Neural cell (in vitro differentiated cells): Measurements from ENCODE around the gene ZNF304. TPM values are rescaled to one million over a fixed set of nuclear protein-coding genes. Genes with fewer than 3 reads are reported as not detected.

Experiments used
- H2AFZ ChIP-seq: fragments of 200-600, 300-800 bp; sonication (generic), shearing (Covaris generic); 2 replicates; pipeline ENCODE4 v1.6.0; 2014; ENCODE audit warnings: low read depth, mild to moderate bottlenecking, antibody characterized with exemption, low read length, moderate library complexity
- H3F3A ChIP-seq: fragments of 200-600 bp; shearing (Covaris generic); 2 replicates; pipeline ENCODE4 v1.6.1; 2016; ENCODE audit warnings: mild to moderate bottlenecking, moderate library complexity, mixed read lengths, antibody characterized with exemption, low read length; ENCODE audit not compliant: insufficient read depth, poor library complexity, severe bottlenecking
- H3K27ac ChIP-seq: fragments of 200-600, 300-800 bp; sonication (generic), shearing (Covaris generic); 2 replicates; pipeline ENCODE4 v1.5.1; 2014; ENCODE audit warnings: mild to moderate bottlenecking, low read length, moderate library complexity
- H3K27me3 ChIP-seq: fragments of 300-800, 200-600 bp; sonication (generic), shearing (Covaris generic); 2 replicates; pipeline ENCODE4 v1.6.0; 2014; ENCODE audit warnings: mild to moderate bottlenecking, low read depth, low read length, moderate library complexity; ENCODE audit not compliant: insufficient read depth
- H3K36me3 ChIP-seq: fragments of 300-800, 200-600 bp; sonication (generic), shearing (Covaris generic); 2 replicates; pipeline ENCODE4 v1.5.1; 2014; ENCODE audit warnings: mild to moderate bottlenecking, antibody characterized with exemption, low read length, moderate library complexity; ENCODE audit not compliant: insufficient read depth
- H3K4me2 ChIP-seq: fragments of 300-800, 200-600 bp; sonication (generic), shearing (Covaris generic); 2 replicates; pipeline ENCODE4 v1.6.0; 2014; ENCODE audit warnings: mild to moderate bottlenecking, low read length
- H3K4me3 ChIP-seq: fragments of 300-800, 200-600 bp; sonication (generic), shearing (Covaris generic); 2 replicates; pipeline ENCODE4 v1.5.1; 2014; ENCODE audit warnings: mild to moderate bottlenecking, low read length, moderate library complexity
- H3K79me2 ChIP-seq: fragments of 200-600 bp; shearing (Covaris generic); replicated peaks from 2 replicates; pipeline ENCODE4 v1.6.0; 2014; ENCODE audit warnings: mild to moderate bottlenecking, low read length, moderate library complexity; ENCODE audit not compliant: insufficient read depth
- H3K9ac ChIP-seq: fragments of 300-800, 200-600 bp; sonication (generic), shearing (Covaris generic); 2 replicates; pipeline ENCODE4 v1.6.1; 2016; ENCODE audit warnings: mild to moderate bottlenecking, low read length, mixed read lengths
- H3K9me2 ChIP-seq: fragments of 200-600 bp; shearing (Covaris generic); 2 replicates; pipeline ENCODE4 v1.6.1; 2016; ENCODE audit warnings: mild to moderate bottlenecking, low read length, mixed read lengths; ENCODE audit not compliant: insufficient read depth
- H3K9me3 ChIP-seq: fragments of 200-600, 300-800 bp; sonication (generic), shearing (Covaris generic); 2 replicates; pipeline ENCODE4 v1.6.1; 2016; ENCODE audit warnings: mild to moderate bottlenecking, mixed run types, low read length, moderate library complexity, mixed read lengths
- H4K20me1 ChIP-seq: fragments of 200-600 bp; shearing (Covaris generic); 2 replicates; pipeline ENCODE4 v1.6.1; 2016; ENCODE audit warnings: mild to moderate bottlenecking, mixed run types; ENCODE audit not compliant: insufficient read depth
- EP300 ChIP-seq: fragments of 450-650 bp; conservative IDR thresholded peaks from 2 replicates; pipeline ENCODE4 v1.6.1; 2014; ENCODE audit warnings: antibody characterized with exemption, mild to moderate bottlenecking, moderate library complexity; ENCODE audit not compliant: poor library complexity, severe bottlenecking
- EZH2 ChIP-seq: fragments of 200-600, 300-800 bp; shearing (Covaris generic), sonication (generic); IDR thresholded peaks from 2 replicates; pipeline ENCODE4 v1.6.1; 2014; ENCODE audit warnings: antibody characterized with exemption, low read length, borderline replicate concordance, mild to moderate bottlenecking; ENCODE audit not compliant: insufficient read depth, poor library complexity, severe bottlenecking
- MXI1 ChIP-seq: fragments of 450-650 bp; conservative IDR thresholded peaks from 2 replicates; pipeline ENCODE4 v1.6.1; 2014; ENCODE audit warnings: antibody characterized with exemption, mild to moderate bottlenecking; ENCODE audit not compliant: poor library complexity, severe bottlenecking
- POLR2AphosphoS5 ChIP-seq: IDR thresholded peaks from 2 replicates; pipeline ENCODE4 v1.6.1; 2012
- SMC3 ChIP-seq: fragments of 450-650 bp; conservative IDR thresholded peaks from 2 replicates; pipeline ENCODE4 v1.6.1; 2014; ENCODE audit warnings: antibody characterized with exemption, mild to moderate bottlenecking, moderate library complexity; ENCODE audit not compliant: poor library complexity
- TAF1 ChIP-seq: IDR thresholded peaks from 2 replicates; pipeline ENCODE4 v1.6.1; 2012; ENCODE audit warnings: low read depth
- polyA plus RNA-seq: library from polyadenylated mRNA; depleted of rRNA; stranded (reverse); fragments of >200 nt; gene quantifications from 2 replicates; pipeline ENCODE4 v1.2.3, GENCODE V29; 2014
- TF ChIP-seq, protein P1 (sequence below): fragments of 450-650 bp; IDR thresholded peaks from 2 replicates; pipeline ENCODE4 v1.5.1; 2014; ENCODE audit warnings: antibody characterized with exemption, mild to moderate bottlenecking, moderate library complexity; ENCODE audit not compliant: poor library complexity, severe bottlenecking
- TF ChIP-seq, protein P2 (sequence below): IDR thresholded peaks from 2 replicates; pipeline ENCODE4 v1.6.1; 2012; ENCODE audit warnings: borderline replicate concordance

ZNF304 gene
- polyA plus RNA-seq, 1 donor from 2014 or later: 20.6 TPM

DNA sequence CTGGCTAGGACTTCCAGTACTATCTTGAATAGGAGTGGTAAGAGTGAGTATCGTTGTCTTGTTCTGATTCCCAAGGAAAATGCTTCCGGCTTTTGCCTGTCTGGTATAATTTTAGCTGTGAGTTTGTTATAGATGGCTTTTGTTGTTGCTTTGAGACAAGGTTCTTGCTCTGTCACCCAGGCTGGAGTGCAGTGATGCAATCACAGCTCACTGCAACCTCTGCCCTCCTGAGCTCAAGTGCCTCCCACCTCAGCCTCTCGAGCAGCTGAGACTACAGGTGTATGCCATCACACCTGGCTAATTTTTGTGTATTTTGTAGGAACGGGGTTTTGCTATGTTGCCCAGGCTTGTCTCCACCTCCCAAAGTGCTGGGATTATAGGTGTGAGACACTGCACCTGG lies 36.9 kb upstream of the ZNF304 start:
- H3K36me3 ChIP-seq: no peaks in the 10 kb centered on the region
- H3K4me3 ChIP-seq: no peak overlapping the region
- H3K9ac ChIP-seq: no peak overlapping the region
- H3K4me2 ChIP-seq: no peak overlapping the region
- no peak overlapping the region for H2AFZ ChIP-seq
- no peaks in the 10 kb centered on the region for H3K9me3 ChIP-seq
- H3K9me2 ChIP-seq: no peaks in the 10 kb centered on the region
- no peaks in the 10 kb centered on the region for H3K79me2 ChIP-seq
- H3K27ac ChIP-seq: no peak overlapping the region
- H3K27me3 ChIP-seq: no peaks in the 10 kb centered on the region
- TF ChIP-seq EZH2: no peak
- no peak for TF ChIP-seq SMC3
- TF ChIP-seq POLR2AphosphoS5: no peak
- TF ChIP-seq TAF1: no peak
- TF ChIP-seq MXI1: no peak
- TF ChIP-seq, protein P1, sequence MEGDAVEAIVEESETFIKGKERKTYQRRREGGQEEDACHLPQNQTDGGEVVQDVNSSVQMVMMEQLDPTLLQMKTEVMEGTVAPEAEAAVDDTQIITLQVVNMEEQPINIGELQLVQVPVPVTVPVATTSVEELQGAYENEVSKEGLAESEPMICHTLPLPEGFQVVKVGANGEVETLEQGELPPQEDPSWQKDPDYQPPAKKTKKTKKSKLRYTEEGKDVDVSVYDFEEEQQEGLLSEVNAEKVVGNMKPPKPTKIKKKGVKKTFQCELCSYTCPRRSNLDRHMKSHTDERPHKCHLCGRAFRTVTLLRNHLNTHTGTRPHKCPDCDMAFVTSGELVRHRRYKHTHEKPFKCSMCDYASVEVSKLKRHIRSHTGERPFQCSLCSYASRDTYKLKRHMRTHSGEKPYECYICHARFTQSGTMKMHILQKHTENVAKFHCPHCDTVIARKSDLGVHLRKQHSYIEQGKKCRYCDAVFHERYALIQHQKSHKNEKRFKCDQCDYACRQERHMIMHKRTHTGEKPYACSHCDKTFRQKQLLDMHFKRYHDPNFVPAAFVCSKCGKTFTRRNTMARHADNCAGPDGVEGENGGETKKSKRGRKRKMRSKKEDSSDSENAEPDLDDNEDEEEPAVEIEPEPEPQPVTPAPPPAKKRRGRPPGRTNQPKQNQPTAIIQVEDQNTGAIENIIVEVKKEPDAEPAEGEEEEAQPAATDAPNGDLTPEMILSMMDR: no peak
- TF ChIP-seq, protein P2, sequence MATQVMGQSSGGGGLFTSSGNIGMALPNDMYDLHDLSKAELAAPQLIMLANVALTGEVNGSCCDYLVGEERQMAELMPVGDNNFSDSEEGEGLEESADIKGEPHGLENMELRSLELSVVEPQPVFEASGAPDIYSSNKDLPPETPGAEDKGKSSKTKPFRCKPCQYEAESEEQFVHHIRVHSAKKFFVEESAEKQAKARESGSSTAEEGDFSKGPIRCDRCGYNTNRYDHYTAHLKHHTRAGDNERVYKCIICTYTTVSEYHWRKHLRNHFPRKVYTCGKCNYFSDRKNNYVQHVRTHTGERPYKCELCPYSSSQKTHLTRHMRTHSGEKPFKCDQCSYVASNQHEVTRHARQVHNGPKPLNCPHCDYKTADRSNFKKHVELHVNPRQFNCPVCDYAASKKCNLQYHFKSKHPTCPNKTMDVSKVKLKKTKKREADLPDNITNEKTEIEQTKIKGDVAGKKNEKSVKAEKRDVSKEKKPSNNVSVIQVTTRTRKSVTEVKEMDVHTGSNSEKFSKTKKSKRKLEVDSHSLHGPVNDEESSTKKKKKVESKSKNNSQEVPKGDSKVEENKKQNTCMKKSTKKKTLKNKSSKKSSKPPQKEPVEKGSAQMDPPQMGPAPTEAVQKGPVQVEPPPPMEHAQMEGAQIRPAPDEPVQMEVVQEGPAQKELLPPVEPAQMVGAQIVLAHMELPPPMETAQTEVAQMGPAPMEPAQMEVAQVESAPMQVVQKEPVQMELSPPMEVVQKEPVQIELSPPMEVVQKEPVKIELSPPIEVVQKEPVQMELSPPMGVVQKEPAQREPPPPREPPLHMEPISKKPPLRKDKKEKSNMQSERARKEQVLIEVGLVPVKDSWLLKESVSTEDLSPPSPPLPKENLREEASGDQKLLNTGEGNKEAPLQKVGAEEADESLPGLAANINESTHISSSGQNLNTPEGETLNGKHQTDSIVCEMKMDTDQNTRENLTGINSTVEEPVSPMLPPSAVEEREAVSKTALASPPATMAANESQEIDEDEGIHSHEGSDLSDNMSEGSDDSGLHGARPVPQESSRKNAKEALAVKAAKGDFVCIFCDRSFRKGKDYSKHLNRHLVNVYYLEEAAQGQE: no peak
- H3F3A ChIP-seq: no peaks in the 10 kb centered on the region
- no peaks in the 10 kb centered on the region for H4K20me1 ChIP-seq

DNA sequence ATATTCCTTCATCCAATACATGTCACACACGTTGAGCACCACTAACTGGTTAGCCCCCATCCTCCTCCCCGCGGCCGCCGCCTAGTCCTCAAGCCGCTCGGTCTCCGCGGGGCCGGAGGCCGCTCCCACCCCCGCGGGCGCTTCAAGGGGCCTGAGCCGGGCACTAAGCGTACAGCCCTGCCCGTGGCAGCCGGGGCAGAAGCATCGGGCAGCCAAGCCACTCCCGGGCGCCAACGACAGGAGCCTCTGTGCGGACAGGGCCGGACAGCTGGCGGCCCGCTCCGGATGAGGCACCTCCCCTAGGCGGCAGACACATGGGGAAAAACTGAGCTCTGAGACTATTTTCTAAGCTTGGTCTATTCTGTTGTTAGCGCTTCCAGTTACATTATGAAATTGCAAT lies 33.6 kb upstream of the ZNF304 start:
- no peak overlapping the region for H2AFZ ChIP-seq
- H3K9me2 ChIP-seq: no peaks in the 10 kb centered on the region
- no peaks in the 10 kb centered on the region for H4K20me1 ChIP-seq
- TF ChIP-seq, protein P1: no peak
- TF ChIP-seq EZH2 (no peak), SMC3 (no peak), EP300 (no peak)
- no peaks in the 10 kb centered on the region for H3F3A ChIP-seq
- H3K9me3 ChIP-seq: no peaks in the 10 kb centered on the region
- H3K27me3 ChIP-seq: no peaks in the 10 kb centered on the region
- peaks cover 21% of the 10 kb centered on the region for H3K79me2 ChIP-seq
- no peak overlapping the region for H3K4me2 ChIP-seq
- no peak overlapping the region for H3K9ac ChIP-seq
- H3K4me3 ChIP-seq: no peak overlapping the region
- no peak overlapping the region for H3K27ac ChIP-seq
- no peaks in the 10 kb centered on the region for H3K36me3 ChIP-seq
